LNCAP (cell line): ENCODE data around the gene PIP5KL1.

Experiments
- CTCF ChIP-seq: fragments of 450-650 bp; IDR thresholded peaks from 2 replicates; pipeline ENCODE4 v1.5.1; 2017; ENCODE audit warnings: mild to moderate bottlenecking

The PIP5KL1 gene

GRCh38 chr9:127910613-127911205 lies 19.9 kb downstream of the PIP5KL1 start:
- peak; percentile 33; the same call in 1 of the 2 replicates for TF ChIP-seq CTCF

- no peak for TF ChIP-seq CTCF
Measured at GRCh38 chr9:127909839-127910273, 20.7 kb downstream of the PIP5KL1 start.

GRCh38 chr9:127908660-127908926 lies 22.0 kb downstream of the PIP5KL1 start:
- TF ChIP-seq CTCF: no peak

- TF ChIP-seq CTCF: no peak
Measured at GRCh38 chr9:127907867-127908659, 22.5 kb downstream of the PIP5KL1 start.

- TF ChIP-seq CTCF: no peak
Measured at GRCh38 chr9:127905788-127906191, 24.8 kb downstream of the PIP5KL1 start.

- no peak for TF ChIP-seq CTCF
Measured at GRCh38 chr9:127905004-127905728, 25.4 kb downstream of the PIP5KL1 start.

- TF ChIP-seq CTCF: no peak
Measured at GRCh38 chr9:127904561-127905003, 26.0 kb downstream of the PIP5KL1 start.
